SK-N-SH (cell line): ENCODE data around the gene SMAP2. TPM values are rescaled to one million over a fixed set of nuclear protein-coding genes. Genes with fewer than 3 reads are reported as not detected.

Experiments
- CTCF ChIA-PET: fragments of 300-600, 350-600 bp; formaldehyde crosslinking; extraction: SDS; loops from one replicate; lab custom pipeline; 2021; lab: Yijun Ruan, JAX
- POLR2A ChIA-PET: fragments of 350-600 bp; sonication (Branson Sonifier 250); formaldehyde crosslinking; extraction: SDS; loops from one replicate; lab custom pipeline; 2020; ENCODE audit warnings: antibody characterized with exemption, inconsistent platforms; lab: Yijun Ruan, JAX
- DNase-seq: peaks from one replicate; pipeline ENCODE4 v3.0.0; 2012
- H2AFZ ChIP-seq: fragments of 200-600 bp; sonication (generic); 2 replicates; pipeline ENCODE4 v1.8.1; 2016; ENCODE audit warnings: antibody characterized with exemption, mild to moderate bottlenecking, low read depth
- H3F3A ChIP-seq: fragments of 200-600 bp; sonication (generic); replicated peaks from 2 replicates; pipeline ENCODE3; 2016; ENCODE audit warnings: antibody characterized with exemption, mild to moderate bottlenecking; ENCODE audit not compliant: insufficient read depth
- H3K27ac ChIP-seq, 2 experiments: fragments of 200-500 bp in 1 of 2; fragments of 200-600 bp in 1 of 2; sonication (Bioruptor generic) in 1 of 2; sonication (generic), shearing (Covaris generic) in 1 of 2; 2 replicates each; pipeline versions ENCODE4 v1.5.1 to v1.6.1; 2014 to 2016; ENCODE audit warnings: low read depth in 2 of 2, inconsistent platforms in 1 of 2, low read length in 1 of 2, mild to moderate bottlenecking in 1 of 2, mixed read lengths in 1 of 2
- H3K27me3 ChIP-seq: fragments of 200-600 bp; sonication (generic), shearing (Covaris generic); 2 replicates; pipeline ENCODE4 v1.6.1; 2016; ENCODE audit warnings: mixed run types; ENCODE audit not compliant: insufficient read depth
- H3K36me3 ChIP-seq, 2 experiments: fragments of 200-500 bp in 1 of 2; fragments of 200-600 bp in 1 of 2; sonication (Bioruptor generic) in 1 of 2; sonication (generic) in 1 of 2; replicated peaks in 1 of 2; 2 replicates each; pipeline versions ENCODE3 to v1.5.1; 2014 to 2016; ENCODE audit warnings: low read length in 1 of 2, mild to moderate bottlenecking in 1 of 2; ENCODE audit not compliant: insufficient read depth in 2 of 2, control insufficient read depth in 1 of 2
- H3K4me1 ChIP-seq, 2 experiments: fragments of 200-500 bp in 1 of 2; fragments of 200-600 bp in 1 of 2; sonication (Bioruptor generic) in 1 of 2; sonication (generic), shearing (Covaris generic) in 1 of 2; 2 replicates each; pipeline versions ENCODE4 v1.5.1 to v1.6.1; 2014 to 2016; ENCODE audit warnings: low read depth in 1 of 2, low read length in 1 of 2, mixed run types in 1 of 2; ENCODE audit not compliant: insufficient read depth in 2 of 2, control insufficient read depth in 1 of 2
- H3K4me2 ChIP-seq: fragments of 200-600 bp; sonication (generic), shearing (Covaris generic); 2 replicates; pipeline ENCODE4 v1.6.1; 2017; ENCODE audit warnings: mixed run types
- H3K4me3 ChIP-seq, 2 experiments: fragments of 200-500 bp in 1 of 2; fragments of 200-600 bp in 1 of 2; sonication (Bioruptor generic) in 1 of 2; sonication (generic), shearing (Covaris generic) in 1 of 2; 2 replicates each; pipeline versions ENCODE4 v1.5.1 to v1.8.1; 2014 to 2016; ENCODE audit warnings: low read depth in 2 of 2, inconsistent platforms in 1 of 2, low read length in 1 of 2, mild to moderate bottlenecking in 1 of 2, mixed read lengths in 1 of 2, moderate library complexity in 1 of 2
- H3K79me2 ChIP-seq: fragments of 200-600 bp; sonication (generic); 2 replicates; pipeline ENCODE4 v1.8.1; 2017; ENCODE audit warnings: mild to moderate bottlenecking; ENCODE audit not compliant: insufficient read depth
- H3K9ac ChIP-seq: fragments of 200-600 bp; sonication (generic); 2 replicates; pipeline ENCODE4 v1.6.1; 2017; ENCODE audit warnings: mixed run types
- H3K9me2 ChIP-seq: fragments of 200-600 bp; sonication (generic); 2 replicates; pipeline ENCODE4 v1.6.1; 2017; ENCODE audit warnings: mixed run types
- H3K9me3 ChIP-seq: fragments of 200-600 bp; sonication (generic); 2 replicates; pipeline ENCODE4 v1.6.1; 2017; ENCODE audit warnings: mixed run types, mild to moderate bottlenecking, moderate library complexity
- H4K20me1 ChIP-seq: fragments of 200-600 bp; sonication (generic); 2 replicates; pipeline ENCODE4 v1.6.1; 2017; ENCODE audit warnings: mild to moderate bottlenecking, mixed run types; ENCODE audit not compliant: insufficient read depth
- CHD2 ChIP-seq: fragments of 150-350 bp; IDR thresholded peaks from 2 replicates; pipeline ENCODE4 v1.6.1; 2018; ENCODE audit warnings: low read length; ENCODE audit not compliant: partially characterized antibody
- FOXJ3 ChIP-seq: sonication (generic); formaldehyde crosslinking; IDR thresholded peaks from 2 replicates; pipeline ENCODE4 v1.5.1; 2020; ENCODE audit warnings: mild to moderate bottlenecking, missing genetic modification reagents
- GABPA ChIP-seq: IDR thresholded peaks from 2 replicates; pipeline ENCODE4 v1.4.0; 2012; ENCODE audit warnings: low read depth, mild to moderate bottlenecking
- JUND ChIP-seq: IDR thresholded peaks from 2 replicates; pipeline ENCODE4 v1.4.0; 2012
- MAX ChIP-seq: IDR thresholded peaks from 2 replicates; pipeline ENCODE4 v1.4.0; 2012; ENCODE audit warnings: low read depth
- NFIC ChIP-seq: IDR thresholded peaks from 2 replicates; pipeline ENCODE4 v1.4.0; 2012; ENCODE audit warnings: borderline replicate concordance
- NRF1 ChIP-seq: IDR thresholded peaks from 2 replicates; pipeline ENCODE4 v1.6.1; 2012; ENCODE audit warnings: low read depth, mild to moderate bottlenecking, low read length
- POLR2AphosphoS5 ChIP-seq: IDR thresholded peaks from 2 replicates; pipeline ENCODE4 v1.6.1; 2012; ENCODE audit warnings: low read depth, low read length
- RAD21 ChIP-seq: IDR thresholded peaks from 2 replicates; pipeline ENCODE4 v1.6.1; 2012; ENCODE audit warnings: mild to moderate bottlenecking, low read length
- REST ChIP-seq: IDR thresholded peaks from 2 replicates; pipeline ENCODE4 v1.6.1; 2012; ENCODE audit warnings: mild to moderate bottlenecking, low read depth, low read length, moderate library complexity
- RFX5 ChIP-seq: IDR thresholded peaks from 2 replicates; pipeline ENCODE4 v1.6.1; 2012; ENCODE audit warnings: mild to moderate bottlenecking, improper control_type of control experiment, low read length
- TCF12 ChIP-seq: IDR thresholded peaks from 2 replicates; pipeline ENCODE4 v1.4.0; 2012
- USF1 ChIP-seq: IDR thresholded peaks from 2 replicates; pipeline ENCODE4 v1.4.0; 2012; ENCODE audit warnings: low read depth, borderline replicate concordance
- USF2 ChIP-seq: fragments of 150-350 bp; IDR thresholded peaks from 2 replicates; pipeline ENCODE4 v1.6.1; 2017; ENCODE audit warnings: antibody characterized with exemption, low read length, low read depth, borderline replicate concordance
- YY1 ChIP-seq: IDR thresholded peaks from 2 replicates; pipeline ENCODE4 v1.4.0; 2012; ENCODE audit warnings: low read depth, mild to moderate bottlenecking
- ZBTB33 ChIP-seq: IDR thresholded peaks from 2 replicates; pipeline ENCODE4 v1.4.0; 2012; ENCODE audit warnings: low read depth, borderline replicate concordance
- WGBS: methylation state at CpG from one replicate; pipeline ENCODE4 v1.1.6; 2017; ENCODE audit warnings: low lambda C conversion rate; 5-methylcytosine and 5-hydroxymethylcytosine counted together
- polyA plus RNA-seq, 3 experiments: library from polyadenylated mRNA; depleted of rRNA; stranded (reverse); fragments of >200 nt; gene quantifications; 2 replicates each; pipeline ENCODE4 v1.2.3, GENCODE V29; 2012

Gene SMAP2
- polyA plus RNA-seq, 1 of the 3 experiments (the other 2 are of a cell fraction) = 11.2 TPM

GRCh38 chr1:40394491-40395172 lies 21.1 kb downstream of the SMAP2 start:
- H4K20me1 ChIP-seq = no peaks in the 10 kb centered on the region
- H3K4me1 ChIP-seq = peaks cover 0 to 15% of the 10 kb centered on the region in 2 experiments; a peak in 1 of 4 replicates
- H3K4me3 ChIP-seq = no peak overlapping the region
- POLR2A ChIA-PET = no interaction called here
- DNase-seq = no peak
- H3K9ac ChIP-seq = no peak overlapping the region
- no peak for TF ChIP-seq FOXJ3 (CRISPR knock-in tag)
- TF ChIP-seq NFIC = no peak
- no peak for TF ChIP-seq RFX5
- TF ChIP-seq MAX = no peak
- no peak for TF ChIP-seq GABPA
- TF ChIP-seq USF2 = no peak
- peak overlapping the region in 1 of 2 experiments; percentile 12; a peak in 1 of 4 replicates for H3K27ac ChIP-seq
- peaks cover 47% of the 10 kb centered on the region for H3K79me2 ChIP-seq
- peaks cover 6% of the 10 kb centered on the region for H3F3A ChIP-seq
- H3K36me3 ChIP-seq = no peaks in the 10 kb centered on the region
- CTCF ChIA-PET = interaction anchor here (2.0 to 5.9 kb wide), 2 partner anchors 10 kb away, joined by 12 to 37 read pairs; no protein-coding TSS in a partner anchor
- no peaks in the 10 kb centered on the region for H3K9me3 ChIP-seq
- no peak overlapping the region for H3K4me2 ChIP-seq
- H3K27me3 ChIP-seq = no peaks in the 10 kb centered on the region
- no peaks in the 10 kb centered on the region for H3K9me2 ChIP-seq
- 96% methylated on average over 3 of the region's 3 CpGs for WGBS
- no peak overlapping the region for H2AFZ ChIP-seq

GRCh38 chr1:40395190-40396175 lies 22.0 kb downstream of the SMAP2 start:
- Histone ChIP-seq H3K9ac (no peak overlapping the region), H3K4me2 (no peak overlapping the region), H3K4me3 (no peak overlapping the region), H3F3A (peaks cover 6% of the 10 kb centered on the region), H3K27ac (0 out of 4 replicates have a peak overlapping the region, but pooled peaks of 1 of the 2 experiments have one; percentile 12), H3K79me2 (peaks cover 50% of the 10 kb centered on the region), H3K36me3 (no peaks in the 10 kb centered on the region), H3K9me3 (no peaks in the 10 kb centered on the region), H3K27me3 (no peaks in the 10 kb centered on the region), H3K4me1 (peaks cover 0 to 15% of the 10 kb centered on the region in 2 experiments; a peak in 1 of 4 replicates), H4K20me1 (no peaks in the 10 kb centered on the region), H3K9me2 (no peaks in the 10 kb centered on the region), H2AFZ (no peak overlapping the region)
- WGBS = 96% methylated on average over 3 of the region's 3 CpGs
- no peak for DNase-seq
- CTCF ChIA-PET = interaction anchor here (1.0 to 2.0 kb wide), 2 partner anchors 9 to 243 kb away, joined by 4 to 12 read pairs; no protein-coding TSS in a partner anchor
- POLR2A ChIA-PET = no interaction called here
- TF ChIP-seq YY1 = no peak
- TF ChIP-seq NRF1 = no peak
- TF ChIP-seq RFX5 = no peak
- no peak for TF ChIP-seq USF1
- no peak for TF ChIP-seq CHD2
- TF ChIP-seq ZBTB33 = no peak
- TF ChIP-seq TCF12 = no peak
- no peak for TF ChIP-seq USF2
- TF ChIP-seq REST = no peak
- no peak for TF ChIP-seq RAD21
- TF ChIP-seq POLR2AphosphoS5 = no peak
- no peak for TF ChIP-seq JUND
